ENCODE measurements around the gene CSRP3.

GRCh38 chr11:19194620-19195308, 7.0 kb downstream of the CSRP3 start:
- no peak for TF ChIP-seq CTCF (IDR thresholded peaks at IDR 0.05)
- no peak for TF ChIP-seq POLR2AphosphoS5 (IDR thresholded peaks at IDR 0.05)
